Measurements from ENCODE around the gene HPCA. TPM values are rescaled to one million over a fixed set of nuclear protein-coding genes. Genes with fewer than 3 reads are reported as not detected.

Gene HPCA
- total RNA-seq, 2 donors from 2014 or later, result 1.6 to 3.0 TPM

DNA sequence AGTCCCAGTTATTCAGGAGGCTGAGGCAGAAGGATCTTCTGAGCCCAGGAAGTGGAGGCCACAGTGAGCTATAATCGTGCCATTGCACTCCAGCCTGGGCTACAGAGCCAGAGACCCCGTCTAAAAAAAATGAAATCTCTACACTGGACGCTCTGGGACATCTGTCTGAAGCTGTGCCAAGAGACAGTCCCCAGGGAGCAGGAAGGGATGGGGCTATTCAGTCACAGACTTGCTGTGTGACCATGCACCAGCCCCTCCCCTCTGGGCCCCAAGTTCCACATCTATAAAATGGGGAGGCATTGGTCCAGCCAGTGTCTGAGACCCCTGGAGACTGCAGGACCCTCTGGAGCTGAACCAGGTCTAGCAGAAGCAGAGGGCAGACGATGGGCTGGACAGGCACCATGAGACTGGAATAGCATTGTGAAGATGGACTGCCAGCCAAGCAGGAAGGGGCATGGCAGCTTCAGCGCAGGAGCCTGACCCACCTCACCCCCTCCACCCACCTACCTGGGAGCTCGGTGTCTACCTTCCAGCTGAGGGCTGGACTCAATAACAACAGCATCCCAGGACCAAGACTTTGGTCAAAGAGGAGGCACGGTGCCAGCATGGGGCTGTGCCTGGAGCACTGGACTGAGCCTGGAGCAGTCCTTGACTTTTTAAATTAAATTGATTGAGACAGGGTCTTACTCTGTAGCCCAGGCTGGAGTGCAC lies 13.4 kb downstream of the HPCA start:
- Histone ChIP-seq H3K27me3 (no peaks in the 10 kb centered on the region), H3K36me3 (no peaks in the 10 kb centered on the region), H3K4me1 (no peaks in the 10 kb centered on the region), H3K9ac (ENCODE audit: low read depth in 2 of 2, low read length in 2 of 2) (peak overlapping the region in 1 of 2 donors; percentile 96), H3K4me3 (peak overlapping the region; percentile 69), H3K27ac (peak overlapping the region; percentile 83), H3K9me3 (no peaks in the 10 kb centered on the region)
- TF ChIP-seq CTCF (IDR thresholded peaks at IDR 0.05), result no peak
- peak; percentile 68 for DNase-seq
- intact Hi-C loops (cut with DNase I), result no loop called here

GRCh38 chr1:32900371-32900955 lies 14.2 kb downstream of the HPCA start:
- H3K27me3 ChIP-seq, result no peaks in the 10 kb centered on the region
- H3K27ac ChIP-seq, result peak overlapping the region; percentile 83
- no peaks in the 10 kb centered on the region for H3K4me1 ChIP-seq
- H3K9ac ChIP-seq (ENCODE audit: low read depth in 2 of 2, low read length in 2 of 2), result peak overlapping the region; percentile 94 to 96
- intact Hi-C loops (cut with DNase I), result no loop called here
- DNase-seq, result no peak
- no peaks in the 10 kb centered on the region for H3K9me3 ChIP-seq
- no peak for TF ChIP-seq CTCF (IDR thresholded peaks at IDR 0.05)
- H3K36me3 ChIP-seq, result no peaks in the 10 kb centered on the region
- peak overlapping the region; percentile 69 for H3K4me3 ChIP-seq

GRCh38 chr1:32900956-32901822 lies 14.9 kb downstream of the HPCA start, which contains the start of gene TMEM54:
Gene TMEM54, minus strand, starts transcription at chr1:32901389. Its CDS starts 151 bp downstream, at chr1:32901238.
- no peak for TF ChIP-seq CTCF (IDR thresholded peaks at IDR 0.05)
- Histone ChIP-seq H3K4me3 (peak within 1 kb of the TSS; percentile 69), H3K36me3 (no peaks in the 10 kb centered on the region), H3K9me3 (no peaks in the 10 kb centered on the region), H3K9ac (ENCODE audit: low read depth in 2 of 2, low read length in 2 of 2) (peak within 1 kb of the TSS; percentile 94 to 96), H3K4me1 (no peaks in the 10 kb centered on the region), H3K27me3 (no peaks in the 10 kb centered on the region), H3K27ac (peak within 1 kb of the TSS; percentile 83)
- intact Hi-C loops (cut with DNase I), result no loop called here
- peak; percentile 81 for DNase-seq

- intact Hi-C loops (cut with DNase I), result no loop called here
- Histone ChIP-seq H3K9me3 (no peaks in the 10 kb centered on the region), H3K27me3 (no peaks in the 10 kb centered on the region), H3K4me3 (peak overlapping the region; percentile 69), H3K27ac (peak overlapping the region; percentile 80), H3K36me3 (no peaks in the 10 kb centered on the region), H3K9ac (ENCODE audit: low read depth in 2 of 2, low read length in 2 of 2) (peak overlapping the region; percentile 79 to 90), H3K4me1 (no peaks in the 10 kb centered on the region)
- TF ChIP-seq CTCF (IDR thresholded peaks at IDR 0.05), result no peak
- DNase-seq, result no peak
These were observed 15.7 kb downstream of the HPCA start for GRCh38 chr1:32901823-32902534.

GRCh38 chr1:32902535-32902920 lies 16.2 kb downstream of the HPCA start:
- no peak for TF ChIP-seq CTCF (IDR thresholded peaks at IDR 0.05)
- Histone ChIP-seq H3K9ac (ENCODE audit: low read depth in 2 of 2, low read length in 2 of 2) (peak overlapping the region in 1 of 2 donors; percentile 58), H3K4me3 (no peak overlapping the region), H3K9me3 (no peaks in the 10 kb centered on the region), H3K27me3 (no peaks in the 10 kb centered on the region), H3K4me1 (no peaks in the 10 kb centered on the region), H3K27ac (peak overlapping the region; percentile 80), H3K36me3 (no peaks in the 10 kb centered on the region)
- intact Hi-C loops (cut with DNase I), result no loop called here
- no peak for DNase-seq

All from colonic mucosa (tissue), 4 donors.